Endodermal cell (in vitro differentiated cells): Measurements from ENCODE around the gene VRTN. TPM values are rescaled to one million over a fixed set of nuclear protein-coding genes. Genes with fewer than 3 reads are reported as not detected.
"Not testable (repeated sequence)": the region's sequence is repeated elsewhere in the genome, so short reads cannot be mapped to it uniquely, and the experiment has no call there.

Experiments used
- DNase-seq: peaks from one replicate; pipeline ENCODE4 v3.0.0-alpha.2; 2017
- H3K27ac ChIP-seq: 2 replicates; pipeline ENCODE4 v1.5.1; 2013; ENCODE audit warnings: mild to moderate bottlenecking, low read depth, low read length, moderate library complexity
- H3K27me3 ChIP-seq: 2 replicates; pipeline ENCODE4 v1.6.1; 2013; ENCODE audit warnings: mild to moderate bottlenecking, low read length, moderate library complexity; ENCODE audit not compliant: insufficient read depth, control insufficient read depth, poor library complexity, severe bottlenecking
- H3K36me3 ChIP-seq: 2 replicates; pipeline ENCODE4 v1.7.0; 2013; ENCODE audit warnings: mild to moderate bottlenecking, low read length, moderate library complexity; ENCODE audit not compliant: control insufficient read depth, insufficient read depth
- H3K4me1 ChIP-seq: one replicate; pipeline ENCODE4 v1.7.0; 2013; ENCODE audit warnings: low read length; ENCODE audit not compliant: control insufficient read depth, insufficient read depth
- H3K4me3 ChIP-seq: 2 replicates; pipeline ENCODE4 v1.5.1; 2013; ENCODE audit warnings: mild to moderate bottlenecking, low read length, moderate library complexity
- H3K9ac ChIP-seq: 2 replicates; pipeline ENCODE4 v1.6.1; 2013; ENCODE audit warnings: mild to moderate bottlenecking, low read length, moderate library complexity; ENCODE audit not compliant: poor library complexity, severe bottlenecking; ENCODE audit errors: extremely low read depth
- H3K9me3 ChIP-seq: 2 replicates; pipeline ENCODE4 v1.6.1; 2013; ENCODE audit warnings: mild to moderate bottlenecking, low read length, moderate library complexity; ENCODE audit not compliant: control insufficient read depth
- H3K27ac Mint-ChIP-seq: 2 replicates; pipeline ENCODE4 v1.8.0; 2020; ENCODE audit warnings: mixed read lengths
- H3K27me3 Mint-ChIP-seq: 2 replicates; pipeline ENCODE4 v1.8.0; 2021; ENCODE audit warnings: mild to moderate bottlenecking, mixed read lengths; ENCODE audit not compliant: insufficient read depth
- H3K36me3 Mint-ChIP-seq: 2 replicates; pipeline ENCODE4 v1.8.0; 2020; ENCODE audit warnings: low read depth, mixed read lengths
- H3K4me1 Mint-ChIP-seq: 2 replicates; pipeline ENCODE4 v1.8.0; 2020; ENCODE audit warnings: mixed read lengths
- H3K4me3 Mint-ChIP-seq: 2 replicates; pipeline ENCODE4 v1.8.0; 2020; ENCODE audit warnings: mild to moderate bottlenecking, moderate library complexity, mixed read lengths
- H3K9me3 Mint-ChIP-seq: 2 replicates; pipeline ENCODE4 v1.8.0; 2020; ENCODE audit warnings: mild to moderate bottlenecking, mixed read lengths
- CTCF ChIP-seq: fragments of 200-600 bp; sonication (generic); conservative IDR thresholded peaks from 2 replicates; pipeline ENCODE4 v1.5.0; 2021; ENCODE audit warnings: antibody characterized with exemption, mild to moderate bottlenecking
- WGBS, 2 experiments: methylation state at CpG; one replicate each; pipeline versions ENCODE4 v1.1.5 to v1.1.7; 2013; ENCODE audit warnings: missing lambda C conversion rate in 2 of 2, mixed read lengths in 1 of 2; ENCODE audit not compliant: insufficient coverage in 1 of 2, insufficient read length in 1 of 2; 5-methylcytosine and 5-hydroxymethylcytosine counted together
- total RNA-seq, 2 donors: library from RNA; stranded (reverse); fragmentation: NEBNext Ultra II Directional in 1 of 2; extraction: Animal tissue kit (Norgen Biotek cat#: 25700) in 1 of 2; gene quantifications; 2 replicates in 1 of 2; 3 replicates in 1 of 2; pipeline ENCODE4 v1.2.1, GENCODE V29; 2021

The VRTN gene
- total RNA-seq, 2 donors from 2014 or later: 61.8 to 108 TPM

- no peak overlapping the region for H3K4me3 ChIP-seq
- H3K4me1 Mint-ChIP-seq: no peaks in the 10 kb centered on the region
- no peak overlapping the region for H3K27ac ChIP-seq
- TF ChIP-seq CTCF: no peak
- no peak overlapping the region for H3K27ac Mint-ChIP-seq
- no peaks in the 10 kb centered on the region for H3K27me3 Mint-ChIP-seq
- 98 to 100% methylated on average over 1 to 4 of the region's 4 CpGs for WGBS, 2 experiments
- H3K4me3 Mint-ChIP-seq: no peak overlapping the region
- H3K36me3 Mint-ChIP-seq: no peaks in the 10 kb centered on the region
- H3K27me3 ChIP-seq: no peaks in the 10 kb centered on the region
- H3K9me3 Mint-ChIP-seq: no peaks in the 10 kb centered on the region
- H3K9ac ChIP-seq: no peak overlapping the region
- no peaks in the 10 kb centered on the region for H3K4me1 ChIP-seq
- peak; percentile 17 for DNase-seq
- H3K36me3 ChIP-seq: no peaks in the 10 kb centered on the region
- no peaks in the 10 kb centered on the region for H3K9me3 ChIP-seq
These were observed 34.0 kb downstream of the VRTN start for GRCh38 chr14:74382231-74382630.

GRCh38 chr14:74389980-74390379 lies 41.7 kb downstream of the VRTN start:
- H3K9me3 ChIP-seq: no peaks in the 10 kb centered on the region
- Mint-ChIP-seq H3K27ac (no peak overlapping the region), H3K27me3 (no peaks in the 10 kb centered on the region), H3K4me3 (no peak overlapping the region), H3K9me3 (no peaks in the 10 kb centered on the region), H3K4me1 (peaks cover 24% of the 10 kb centered on the region), H3K36me3 (no peaks in the 10 kb centered on the region)
- H3K4me3 ChIP-seq: no peak overlapping the region
- peaks cover 6% of the 10 kb centered on the region for H3K4me1 ChIP-seq
- DNase-seq: no peak
- WGBS, 2 experiments: 88 to 89% methylated on average over 5 to 7 of the region's 7 CpGs
- TF ChIP-seq CTCF: no peak
- H3K36me3 ChIP-seq: no peaks in the 10 kb centered on the region
- no peaks in the 10 kb centered on the region for H3K27me3 ChIP-seq
- no peak overlapping the region for H3K27ac ChIP-seq
- H3K9ac ChIP-seq: no peak overlapping the region

- not testable (repeated sequence) for H3K4me3 Mint-ChIP-seq, H3K36me3 Mint-ChIP-seq, H3K36me3 ChIP-seq, H3K27me3 Mint-ChIP-seq, H3K4me1 ChIP-seq, H3K27ac ChIP-seq, H3K27ac Mint-ChIP-seq, H3K9ac ChIP-seq, DNase-seq, H3K27me3 ChIP-seq, H3K9me3 Mint-ChIP-seq, H3K4me3 ChIP-seq, H3K9me3 ChIP-seq
- H3K4me1 Mint-ChIP-seq: peaks cover 29% of the 10 kb centered on the region
- 94 to 100% methylated on average over 1 to 3 of the region's 3 CpGs for WGBS, 2 experiments
These were observed 42.2 kb downstream of the VRTN start for GRCh38 chr14:74390505-74390904.

- H3K36me3 Mint-ChIP-seq: no peaks in the 10 kb centered on the region
- H3K4me1 Mint-ChIP-seq: peaks cover 34% of the 10 kb centered on the region
- no peaks in the 10 kb centered on the region for H3K9me3 Mint-ChIP-seq
- no peak overlapping the region for H3K27ac Mint-ChIP-seq
- 92% methylated on average over 3 of the region's 3 CpGs; no CpG with 5 or more reads in 1 of the 2 experiments for WGBS, 2 experiments
- Histone ChIP-seq H3K36me3 (no peaks in the 10 kb centered on the region), H3K27ac (no peak overlapping the region), H3K4me1 (peaks cover 6% of the 10 kb centered on the region), H3K9me3 (no peaks in the 10 kb centered on the region), H3K4me3 (no peak overlapping the region), H3K27me3 (no peaks in the 10 kb centered on the region), H3K9ac (no peak overlapping the region)
- no peaks in the 10 kb centered on the region for H3K27me3 Mint-ChIP-seq
- no peak for TF ChIP-seq CTCF
- no peak for DNase-seq
- no peak overlapping the region for H3K4me3 Mint-ChIP-seq
These were observed 43.2 kb downstream of the VRTN start for GRCh38 chr14:74391479-74391878.
